ENCODE results near the gene DUSP3. TPM values are rescaled to one million over a fixed set of nuclear protein-coding genes. Genes with fewer than 3 reads are reported as not detected.

Gene DUSP3
- total RNA-seq, 1 donor from 2014 or later = 100.0 TPM

DNA sequence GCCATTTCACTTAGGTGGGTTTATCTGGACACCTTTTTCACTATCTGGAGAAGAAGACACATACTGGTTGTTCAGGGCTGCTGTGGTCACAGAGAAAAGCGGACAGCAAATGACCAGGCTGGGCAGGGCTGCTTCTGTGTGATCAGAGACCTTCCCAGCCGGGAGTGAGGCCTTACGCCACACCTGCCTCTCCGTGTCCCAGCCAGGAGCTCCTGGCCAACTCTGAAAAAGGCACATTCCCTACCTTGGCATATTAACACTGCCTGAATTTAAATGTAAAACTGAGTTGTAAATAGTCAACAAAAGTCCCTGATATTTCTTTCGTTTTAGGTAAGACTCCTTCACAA, 11.1 kb downstream of the DUSP3 start:
- intact Hi-C loops (cut with DNase I) = loop anchor here (10.0 kb wide), 1 partner anchor 203 kb away; no protein-coding TSS in a partner anchor
- Histone ChIP-seq H3K36me3 (peaks cover 49% of the 10 kb centered on the region), H3K4me3 (no peak overlapping the region), H3K4me1 (peaks cover 7% of the 10 kb centered on the region), H3K27ac (peak overlapping the region; percentile 6), H3K9me3 (no peaks in the 10 kb centered on the region), H3K27me3 (no peaks in the 10 kb centered on the region)
- TF ChIP-seq, protein P1, sequence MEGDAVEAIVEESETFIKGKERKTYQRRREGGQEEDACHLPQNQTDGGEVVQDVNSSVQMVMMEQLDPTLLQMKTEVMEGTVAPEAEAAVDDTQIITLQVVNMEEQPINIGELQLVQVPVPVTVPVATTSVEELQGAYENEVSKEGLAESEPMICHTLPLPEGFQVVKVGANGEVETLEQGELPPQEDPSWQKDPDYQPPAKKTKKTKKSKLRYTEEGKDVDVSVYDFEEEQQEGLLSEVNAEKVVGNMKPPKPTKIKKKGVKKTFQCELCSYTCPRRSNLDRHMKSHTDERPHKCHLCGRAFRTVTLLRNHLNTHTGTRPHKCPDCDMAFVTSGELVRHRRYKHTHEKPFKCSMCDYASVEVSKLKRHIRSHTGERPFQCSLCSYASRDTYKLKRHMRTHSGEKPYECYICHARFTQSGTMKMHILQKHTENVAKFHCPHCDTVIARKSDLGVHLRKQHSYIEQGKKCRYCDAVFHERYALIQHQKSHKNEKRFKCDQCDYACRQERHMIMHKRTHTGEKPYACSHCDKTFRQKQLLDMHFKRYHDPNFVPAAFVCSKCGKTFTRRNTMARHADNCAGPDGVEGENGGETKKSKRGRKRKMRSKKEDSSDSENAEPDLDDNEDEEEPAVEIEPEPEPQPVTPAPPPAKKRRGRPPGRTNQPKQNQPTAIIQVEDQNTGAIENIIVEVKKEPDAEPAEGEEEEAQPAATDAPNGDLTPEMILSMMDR (IDR thresholded peaks at IDR 0.05) = no peak
- ATAC-seq (no peak), DNase-seq (no peak)

DNA sequence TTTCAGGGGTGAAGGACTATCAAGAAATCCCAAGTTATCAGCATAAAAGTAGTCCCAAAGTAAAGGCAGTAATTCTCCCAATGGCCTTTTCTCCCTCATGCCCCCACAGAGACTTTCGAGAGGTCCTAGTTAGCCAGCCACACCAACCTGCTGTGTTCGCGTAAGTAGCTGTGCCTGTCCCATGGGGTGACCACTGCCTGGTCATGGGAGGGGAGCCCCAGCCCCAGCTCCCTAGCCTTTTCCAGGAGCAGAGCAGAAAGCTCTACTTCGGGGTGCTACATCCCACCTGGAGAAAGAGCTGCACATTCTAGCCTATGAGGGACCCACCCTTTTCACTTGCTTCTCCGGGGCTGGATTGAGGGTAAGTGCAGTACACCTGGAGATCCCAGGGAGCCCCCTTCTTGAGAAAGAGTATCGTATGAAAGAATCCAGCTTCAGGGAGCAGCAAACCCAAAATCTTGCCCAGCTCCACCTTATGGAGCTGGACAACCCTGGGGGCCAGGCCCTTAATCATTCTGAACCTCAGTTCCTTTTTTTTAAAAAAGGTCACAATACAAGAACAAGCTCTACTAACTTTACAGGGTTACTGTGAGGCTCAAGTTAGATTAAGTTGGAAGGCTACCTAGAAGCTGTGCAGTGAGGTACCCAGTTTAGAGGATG, 11.6 kb downstream of the DUSP3 start:
- TF ChIP-seq, protein P1 (IDR thresholded peaks at IDR 0.05) = no peak
- no peak for DNase-seq
- Histone ChIP-seq H3K36me3 (peaks cover 44% of the 10 kb centered on the region), H3K4me3 (no peak overlapping the region), H3K9me3 (no peaks in the 10 kb centered on the region), H3K4me1 (peaks cover 7% of the 10 kb centered on the region), H3K27ac (no peak overlapping the region), H3K27me3 (no peaks in the 10 kb centered on the region)
- ATAC-seq = no peak
- intact Hi-C loops (cut with DNase I) = loop anchor here (10.0 kb wide), 1 partner anchor 202 kb away; no protein-coding TSS in a partner anchor

DNA sequence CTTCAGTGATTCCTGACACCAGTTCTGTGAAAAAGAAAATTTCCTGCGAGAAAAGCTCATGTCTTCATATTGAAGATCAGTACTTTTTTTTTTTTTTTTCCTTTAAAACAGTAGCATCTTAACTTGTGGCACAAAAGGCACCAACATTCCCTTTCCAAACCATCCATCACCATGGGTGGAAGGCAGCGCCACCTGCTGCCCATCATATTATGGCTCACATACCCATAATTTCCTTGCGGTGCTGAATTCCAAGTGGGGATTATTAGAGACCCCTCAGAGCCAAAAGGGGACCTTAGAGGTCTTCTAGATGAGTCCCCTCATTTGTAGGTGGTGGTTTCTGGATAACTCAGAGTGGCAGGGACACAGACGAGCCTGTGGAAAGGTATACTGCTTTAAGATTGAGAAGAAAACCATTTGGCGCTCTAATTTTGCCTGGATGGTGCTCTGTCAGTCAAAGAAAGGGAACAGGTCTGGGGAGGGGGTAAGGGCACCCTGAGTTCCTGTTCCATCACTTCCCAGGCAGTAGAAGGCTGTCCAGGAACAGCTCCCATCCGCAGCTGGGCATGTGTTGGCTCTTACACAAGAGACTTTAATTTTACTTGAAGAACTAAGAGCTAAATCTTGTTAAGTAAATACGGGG, 12.2 kb downstream of the DUSP3 start:
- H3K27ac ChIP-seq = no peak overlapping the region
- H3K36me3 ChIP-seq = peaks cover 38% of the 10 kb centered on the region
- H3K4me3 ChIP-seq = no peak overlapping the region
- DNase-seq (peak; percentile 81), ATAC-seq (peak; percentile 54)
- intact Hi-C loops (cut with DNase I) = loop anchor here (10.0 kb wide), 1 partner anchor 202 kb away; no protein-coding TSS in a partner anchor
- TF ChIP-seq, protein P1 (IDR thresholded peaks at IDR 0.05) = peak; percentile 88
- no peaks in the 10 kb centered on the region for H3K27me3 ChIP-seq
- peaks cover 7% of the 10 kb centered on the region for H3K4me1 ChIP-seq
- H3K9me3 ChIP-seq = no peaks in the 10 kb centered on the region

DNA sequence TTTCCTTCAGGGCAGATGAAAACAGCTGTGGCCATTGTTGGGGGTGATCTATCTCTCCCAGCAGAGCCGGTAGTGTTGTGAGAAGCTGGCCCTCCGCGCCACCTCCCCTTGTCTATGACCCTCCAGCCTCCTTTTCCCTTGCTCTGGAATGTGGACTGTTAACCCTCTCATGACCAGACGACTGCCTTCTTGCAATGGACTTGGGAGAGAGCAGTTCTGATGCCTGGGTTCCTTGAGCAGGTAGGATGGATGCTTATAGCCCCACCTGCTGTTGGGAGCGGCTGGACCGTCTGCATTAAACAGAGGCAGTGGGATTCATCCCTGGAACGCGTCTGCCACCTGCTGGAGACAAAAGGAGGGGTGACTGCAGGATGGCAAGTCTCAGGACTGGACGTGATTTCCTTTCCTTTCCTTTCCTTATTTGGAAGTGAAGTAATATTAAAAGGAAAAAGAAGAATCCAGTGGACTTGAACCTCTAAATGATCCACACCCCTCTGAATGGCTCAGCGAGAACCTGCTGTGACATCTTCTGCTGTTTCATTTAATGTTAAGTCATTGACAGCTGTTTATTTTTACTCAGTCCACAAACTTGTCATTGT, 18.4 kb downstream of the DUSP3 start:
- intact Hi-C loops (cut with DNase I) = loop anchor here (10.0 kb wide), 1 partner anchor 196 kb away; no protein-coding TSS in a partner anchor
- peak; percentile 98 for ATAC-seq
- TF ChIP-seq, protein P1 (IDR thresholded peaks at IDR 0.05) = peak; percentile 98

DNA sequence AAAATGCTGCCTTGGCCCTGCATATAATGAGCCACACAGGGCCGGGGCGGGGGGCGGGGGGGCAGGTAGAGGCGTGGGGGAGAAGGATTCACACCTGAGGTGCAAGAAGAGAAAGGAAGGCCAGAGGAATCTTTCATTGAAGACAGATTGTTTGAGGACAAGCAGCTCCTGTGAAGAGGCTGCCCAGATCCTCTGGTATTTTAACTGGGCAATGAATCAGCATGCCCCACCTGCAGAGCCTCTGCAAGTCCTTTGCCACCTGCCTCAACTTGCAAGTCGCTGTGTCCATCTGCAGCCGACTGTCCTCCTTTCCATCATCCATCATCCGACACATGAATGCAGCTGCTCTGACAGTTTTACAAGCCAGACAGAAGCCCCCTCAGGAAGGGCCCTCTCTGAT, 18.9 kb downstream of the DUSP3 start:
- Histone ChIP-seq H3K36me3 (no peaks in the 10 kb centered on the region), H3K4me1 (peaks cover 9% of the 10 kb centered on the region), H3K9me3 (no peaks in the 10 kb centered on the region), H3K27ac (no peak overlapping the region), H3K4me3 (no peak overlapping the region), H3K27me3 (peaks cover 17% of the 10 kb centered on the region)
- DNase-seq (no peak), ATAC-seq (no peak)
- intact Hi-C loops (cut with DNase I) = loop anchor here (5.0 to 10.0 kb wide), 3 partner anchors 68 to 195 kb away; no protein-coding TSS in a partner anchor
- TF ChIP-seq, protein P1 (IDR thresholded peaks at IDR 0.05) = no peak

More for the DNA sequence above, 18.4 kb downstream of the DUSP3 start:
- peaks cover 11% of the 10 kb centered on the region for H3K27me3 ChIP-seq
- peaks cover 4% of the 10 kb centered on the region for H3K4me1 ChIP-seq
- H3K36me3 ChIP-seq = no peaks in the 10 kb centered on the region
- no peaks in the 10 kb centered on the region for H3K9me3 ChIP-seq
- peak; percentile 93 for DNase-seq
- H3K4me3 ChIP-seq = no peak overlapping the region
- H3K27ac ChIP-seq = no peak overlapping the region
